ENCODE measurements around the gene FAAH2.

Gene FAAH2

GRCh38 chrX:57422790-57423189 is 136.3 kb downstream of the FAAH2 start:
- TF ChIP-seq CTCF (IDR thresholded peaks at IDR 0.05; ENCODE audit: low read depth, low read length, missing control alignments), result no peak
- no peak for DNase-seq (ENCODE audit: extremely low read depth, low read depth)
- H3K4me3 ChIP-seq (replicated peaks; ENCODE audit: low read depth, low read length), result no peak overlapping the region

GRCh38 chrX:57445076-57445475 is 158.6 kb downstream of the FAAH2 start:
- no peak for DNase-seq (ENCODE audit: extremely low read depth, low read depth)
- TF ChIP-seq CTCF (IDR thresholded peaks at IDR 0.05; ENCODE audit: low read depth, low read length, missing control alignments), result no peak
- H3K4me3 ChIP-seq (replicated peaks; ENCODE audit: low read depth, low read length), result no peak overlapping the region

GRCh38 chrX:57445832-57446231 is 159.3 kb downstream of the FAAH2 start:
- no peak overlapping the region for H3K4me3 ChIP-seq (replicated peaks; ENCODE audit: low read depth, low read length)
- no peak for TF ChIP-seq CTCF (IDR thresholded peaks at IDR 0.05; ENCODE audit: low read depth, low read length, missing control alignments)
- DNase-seq (ENCODE audit: extremely low read depth, low read depth), result no peak

- DNase-seq (ENCODE audit: extremely low read depth, low read depth), result no peak
- no peak for TF ChIP-seq CTCF (IDR thresholded peaks at IDR 0.05; ENCODE audit: low read depth, low read length, missing control alignments)
- no peak overlapping the region for H3K4me3 ChIP-seq (replicated peaks; ENCODE audit: low read depth, low read length)
Measured at GRCh38 chrX:57447856-57448255, 161.3 kb downstream of the FAAH2 start.

- no peak for TF ChIP-seq CTCF (IDR thresholded peaks at IDR 0.05; ENCODE audit: low read depth, low read length, missing control alignments)
- no peak for DNase-seq (ENCODE audit: extremely low read depth, low read depth)
- no peak overlapping the region for H3K4me3 ChIP-seq (replicated peaks; ENCODE audit: low read depth, low read length)
Measured at GRCh38 chrX:57451426-57452020, 165.0 kb downstream of the FAAH2 start.

GRCh38 chrX:57453901-57454300 is 167.4 kb downstream of the FAAH2 start:
- no peak for DNase-seq (ENCODE audit: extremely low read depth, low read depth)
- TF ChIP-seq CTCF (IDR thresholded peaks at IDR 0.05; ENCODE audit: low read depth, low read length, missing control alignments), result peak; percentile 19

GRCh38 chrX:57481514-57481913 is 195.0 kb downstream of the FAAH2 start:
- H3K4me3 ChIP-seq (replicated peaks; ENCODE audit: low read depth, low read length), result no peak overlapping the region
- TF ChIP-seq CTCF (IDR thresholded peaks at IDR 0.05; ENCODE audit: low read depth, low read length, missing control alignments), result no peak
- no peak for DNase-seq (ENCODE audit: extremely low read depth, low read depth)

More at GRCh38 chrX:57453901-57454300, 167.4 kb downstream of the FAAH2 start:
- no peak overlapping the region for H3K4me3 ChIP-seq (replicated peaks; ENCODE audit: low read depth, low read length)
